Spleen (tissue), 11 donors: ENCODE measurements around the gene MOB3B. TPM values are rescaled to one million over a fixed set of nuclear protein-coding genes. Genes with fewer than 3 reads are reported as not detected.

ENCODE experiments used
- DNase-seq: peaks from one replicate; pipeline ENCODE4 v3.0.0-alpha.2; 2020
- H3K27ac ChIP-seq, 8 donors: fragments of 200-600 bp; sonication (generic) in 7 of 8; 1 replicate in 4 of 8; 2 replicates in 4 of 8; pipeline versions ENCODE4 v1.5.0 to v1.8.0; 2016 to 2021; ENCODE audit warnings: inconsistent platforms in 4 of 8, mild to moderate bottlenecking in 4 of 8, moderate library complexity in 1 of 8
- H3K27me3 ChIP-seq, 7 donors: fragments of 200-600 bp; sonication (generic) in 6 of 7; replicated peaks in 1 of 7; 1 replicate in 4 of 7; 2 replicates in 3 of 7; pipeline versions ENCODE4 v1.5.0 to v1.8.0; 2016 to 2021; ENCODE audit warnings: inconsistent platforms in 3 of 7, mild to moderate bottlenecking in 1 of 7
- H3K36me3 ChIP-seq, 6 donors: fragments of 200-600 bp; sonication (generic) in 5 of 6; 1 replicate in 4 of 6; 2 replicates in 2 of 6; pipeline versions ENCODE4 v1.5.0 to v1.8.0; 2016 to 2021; ENCODE audit warnings: inconsistent platforms in 2 of 6
- H3K4me1 ChIP-seq, 6 donors: fragments of 200-600 bp; sonication (generic) in 5 of 6; 1 replicate in 3 of 6; 2 replicates in 3 of 6; pipeline versions ENCODE4 v1.5.0 to v1.8.0; 2016 to 2021; ENCODE audit warnings: inconsistent platforms in 3 of 6
- H3K4me3 ChIP-seq, 8 donors: fragments of 200-600 bp; sonication (generic) in 7 of 8; 1 replicate in 4 of 8; 2 replicates in 4 of 8; pipeline versions ENCODE4 v1.5.0 to v1.8.0; 2016 to 2021; ENCODE audit warnings: inconsistent platforms in 4 of 8, mild to moderate bottlenecking in 4 of 8, moderate library complexity in 2 of 8
- H3K9me3 ChIP-seq, 8 donors: fragments of 200-600 bp; sonication (generic) in 7 of 8; 1 replicate in 4 of 8; 2 replicates in 4 of 8; pipeline versions ENCODE4 v1.5.0 to v1.8.0; 2016 to 2021; ENCODE audit warnings: inconsistent platforms in 4 of 8
- POLR2A ChIP-seq, 3 donors: fragments of 450-650 bp; IDR thresholded peaks; one replicate each; pipeline ENCODE4 v1.5.1; 2017; ENCODE audit warnings: antibody characterized with exemption in 3 of 3, mild to moderate bottlenecking in 1 of 3
- POLR2AphosphoS5 ChIP-seq, 3 donors: sonication (generic); formaldehyde crosslinking; IDR thresholded peaks; one replicate each; pipeline ENCODE4 v1.5.1; 2017; ENCODE audit warnings: antibody characterized with exemption in 3 of 3
- WGBS, 5 donors: extraction: QIAGEN DNeasy Blood & Tissue Kit in 3 of 5; methylation state at CpG; one replicate each; pipeline versions ENCODE4 v1.1.5 to v1.1.7; 2013 to 2018; 5-methylcytosine and 5-hydroxymethylcytosine counted together
- intact Hi-C: fragments of 100-400 bp; cut with DNase I; formaldehyde crosslinking; loops from one replicate; pipeline ENCODE4 v1.15.0; 2023; ENCODE audit warnings: low total_unique reads
- polyA plus RNA-seq, 3 donors: library from polyadenylated mRNA; stranded (reverse); fragments of 200-250 nt; gene quantifications; one replicate each; pipeline ENCODE4 v1.2.1, GENCODE V29; 2013
- total RNA-seq, 7 donors: library from RNA; depleted of rRNA in 3 of 7; stranded (reverse); fragments of >200 nt in 3 of 7; fragmentation: NEBNext Ultra II Directional in 4 of 7; extraction: Animal tissue kit (Norgen Biotek cat#: 25700) in 4 of 7; gene quantifications; one replicate each; pipeline versions ENCODE4 v1.1.0 to v1.2.1, GENCODE V29; 2016 to 2021
- TF ChIP-seq, protein P1 (sequence below), 11 experiments: fragments of 200-600 bp in 7 of 11; fragments of 450-650 bp in 4 of 11; sonication (generic) in 4 of 11; IDR thresholded peaks in 8 of 11; conservative IDR thresholded peaks in 3 of 11; 1 replicate in 7 of 11; 2 replicates in 4 of 11; pipeline versions ENCODE4 v1.4.0 to v1.8.0; 2016 to 2021; ENCODE audit warnings: antibody characterized with exemption in 11 of 11, inconsistent platforms in 4 of 11, mild to moderate bottlenecking in 1 of 11
- donor health status: healthy with polysubstance abuse.
- donor health status: DM: no; HTN: no; CAD: no; lungs with moderate emphysema.
- donor health status: DM: no; HTN: no; CAD: no.
- donor health status: Bipolar disorder and iron deficiency.
- donor health status: healthy.
- donor health status: DM: no; HTN: no; CAD: no.
- donor health status: DM: yes; HTN: yes; CAD: no.

Gene MOB3B
- total and polyA plus RNA-seq, 10 donors: 9.4 to 27.7 (median 19.9) TPM

DNA sequence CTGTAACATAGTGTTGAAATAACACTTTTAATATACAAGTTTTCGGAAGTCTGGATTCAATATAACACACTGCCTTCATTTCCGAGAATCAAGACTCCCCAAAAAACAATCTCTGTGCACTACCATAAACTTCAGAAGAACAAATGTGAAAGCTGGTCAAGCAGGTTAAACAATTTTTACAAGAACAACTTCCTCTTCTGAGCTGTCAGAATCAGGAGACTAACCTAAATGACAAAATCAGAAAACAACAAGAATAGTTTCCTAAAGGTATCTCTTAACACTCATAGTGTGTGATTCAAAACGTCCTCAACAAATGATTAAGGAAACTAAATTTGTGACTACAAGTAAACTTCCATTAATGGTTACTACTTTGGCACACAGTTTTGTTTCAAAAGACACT, 32.1 kb upstream of the MOB3B start:
- Histone ChIP-seq H3K9me3 (no peaks in the 10 kb centered on the region), H3K4me3 (no peak overlapping the region), H3K4me1 (peaks cover 0 to 42% (median 15%) of the 10 kb centered on the region in 6 donors), H3K36me3 (peaks cover 9 to 84% (median 32%) of the 10 kb centered on the region in 6 donors), H3K27me3 (no peaks in the 10 kb centered on the region), H3K27ac (no peak overlapping the region)
- intact Hi-C loops: no loop called here
- no peak for DNase-seq
- TF ChIP-seq, protein P1, sequence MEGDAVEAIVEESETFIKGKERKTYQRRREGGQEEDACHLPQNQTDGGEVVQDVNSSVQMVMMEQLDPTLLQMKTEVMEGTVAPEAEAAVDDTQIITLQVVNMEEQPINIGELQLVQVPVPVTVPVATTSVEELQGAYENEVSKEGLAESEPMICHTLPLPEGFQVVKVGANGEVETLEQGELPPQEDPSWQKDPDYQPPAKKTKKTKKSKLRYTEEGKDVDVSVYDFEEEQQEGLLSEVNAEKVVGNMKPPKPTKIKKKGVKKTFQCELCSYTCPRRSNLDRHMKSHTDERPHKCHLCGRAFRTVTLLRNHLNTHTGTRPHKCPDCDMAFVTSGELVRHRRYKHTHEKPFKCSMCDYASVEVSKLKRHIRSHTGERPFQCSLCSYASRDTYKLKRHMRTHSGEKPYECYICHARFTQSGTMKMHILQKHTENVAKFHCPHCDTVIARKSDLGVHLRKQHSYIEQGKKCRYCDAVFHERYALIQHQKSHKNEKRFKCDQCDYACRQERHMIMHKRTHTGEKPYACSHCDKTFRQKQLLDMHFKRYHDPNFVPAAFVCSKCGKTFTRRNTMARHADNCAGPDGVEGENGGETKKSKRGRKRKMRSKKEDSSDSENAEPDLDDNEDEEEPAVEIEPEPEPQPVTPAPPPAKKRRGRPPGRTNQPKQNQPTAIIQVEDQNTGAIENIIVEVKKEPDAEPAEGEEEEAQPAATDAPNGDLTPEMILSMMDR (IDR thresholded peaks at IDR 0.05 in 8 of 11, conservative IDR thresholded peaks at IDR 0.05 in 3 of 11): no peak
- TF ChIP-seq POLR2A (IDR thresholded peaks at IDR 0.05) (no peak), POLR2AphosphoS5 (IDR thresholded peaks at IDR 0.05) (no peak)
- WGBS, 5 donors: 66 to 81% (median 76%) methylated on average over 3 of the region's 3 CpGs

DNA sequence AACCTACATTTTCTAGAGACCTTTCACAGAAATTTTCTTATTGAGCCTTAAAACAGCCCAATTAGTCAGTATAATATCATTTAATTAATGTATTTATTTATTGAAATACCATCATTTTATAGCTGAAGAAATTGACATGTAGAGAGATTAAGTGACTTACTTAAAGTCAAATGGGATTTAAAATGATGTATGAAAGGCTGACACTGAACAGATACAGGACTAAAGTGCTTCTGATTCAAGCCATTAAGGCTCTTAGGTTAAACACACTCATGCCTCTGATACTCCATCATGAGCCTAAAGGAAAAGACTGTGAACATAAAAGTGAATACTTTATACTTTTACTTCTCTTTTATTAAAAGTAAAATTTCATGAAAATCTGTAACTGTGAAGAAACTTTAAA, 30.8 kb upstream of the MOB3B start:
- DNase-seq: no peak
- no peak overlapping the region for H3K27ac ChIP-seq
- H3K36me3 ChIP-seq: peaks cover 9 to 84% (median 38%) of the 10 kb centered on the region in 6 donors
- H3K4me3 ChIP-seq: no peak overlapping the region
- TF ChIP-seq, protein P1 (IDR thresholded peaks at IDR 0.05 in 8 of 11, conservative IDR thresholded peaks at IDR 0.05 in 3 of 11): no peak
- TF ChIP-seq POLR2AphosphoS5 (IDR thresholded peaks at IDR 0.05) (no peak), POLR2A (IDR thresholded peaks at IDR 0.05) (no peak)
- H3K9me3 ChIP-seq: no peaks in the 10 kb centered on the region
- peaks cover 0 to 30% (median 10%) of the 10 kb centered on the region in 6 donors for H3K4me1 ChIP-seq
- intact Hi-C loops: no loop called here
- no peaks in the 10 kb centered on the region for H3K27me3 ChIP-seq

DNA sequence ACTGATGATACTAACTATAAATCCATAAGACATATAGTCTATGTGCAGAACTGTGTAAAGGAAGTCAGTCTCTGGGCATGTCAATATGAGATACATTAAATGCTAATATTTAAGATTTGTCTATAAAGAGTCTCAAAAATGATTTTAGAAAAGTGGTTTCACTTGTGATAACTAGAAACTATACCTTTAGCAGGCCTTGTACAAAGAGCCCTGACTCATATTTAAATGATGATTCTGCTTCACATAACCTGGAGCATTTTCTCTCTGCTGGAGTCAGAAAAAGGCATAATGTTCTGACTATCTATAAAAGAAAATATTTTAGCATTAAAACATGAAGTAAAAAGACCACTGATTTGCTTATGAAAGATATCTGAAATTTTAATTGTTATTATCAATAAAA, 28.7 kb upstream of the MOB3B start:
- H3K27ac ChIP-seq: no peak overlapping the region
- no peaks in the 10 kb centered on the region for H3K9me3 ChIP-seq
- peaks cover 0 to 9% (median 0%) of the 10 kb centered on the region in 6 donors for H3K4me1 ChIP-seq
- H3K27me3 ChIP-seq: no peaks in the 10 kb centered on the region
- DNase-seq: no peak
- H3K36me3 ChIP-seq: peaks cover 9 to 95% (median 50%) of the 10 kb centered on the region in 6 donors
- TF ChIP-seq POLR2A (IDR thresholded peaks at IDR 0.05): no peak
- TF ChIP-seq POLR2AphosphoS5 (IDR thresholded peaks at IDR 0.05): no peak
- TF ChIP-seq, protein P1 (IDR thresholded peaks at IDR 0.05 in 8 of 11, conservative IDR thresholded peaks at IDR 0.05 in 3 of 11): no peak
- intact Hi-C loops: no loop called here
- H3K4me3 ChIP-seq: no peak overlapping the region

DNA sequence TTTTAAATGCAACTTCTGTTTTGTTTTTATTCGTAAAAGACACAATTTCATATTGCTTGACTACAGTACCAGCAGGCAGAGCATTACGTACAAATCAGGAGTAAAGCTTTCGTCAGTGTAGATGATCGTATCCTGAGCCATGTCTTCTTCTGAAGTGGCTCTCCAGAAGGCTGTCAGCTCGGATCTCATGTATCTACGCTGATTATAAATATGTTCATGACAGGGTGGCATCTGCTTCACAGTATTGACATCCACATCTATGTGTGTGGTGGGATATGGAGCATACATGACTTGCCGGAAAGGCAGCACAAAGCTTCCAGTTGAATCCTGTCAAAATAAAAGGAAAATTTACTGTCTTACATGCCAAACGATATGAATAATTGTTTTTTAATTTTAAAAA, 26.9 kb upstream of the MOB3B start:
- no peak for TF ChIP-seq POLR2A (IDR thresholded peaks at IDR 0.05)
- no peak for TF ChIP-seq POLR2AphosphoS5 (IDR thresholded peaks at IDR 0.05)
- TF ChIP-seq, protein P1 (IDR thresholded peaks at IDR 0.05 in 8 of 11, conservative IDR thresholded peaks at IDR 0.05 in 3 of 11): no peak

More for the DNA sequence above, 26.9 kb upstream of the MOB3B start:
- no peaks in the 10 kb centered on the region for H3K27me3 ChIP-seq
- DNase-seq: no peak
- H3K36me3 ChIP-seq: peaks cover 9 to 100% (median 52%) of the 10 kb centered on the region in 6 donors
- intact Hi-C loops: no loop called here
- WGBS, 5 donors: 95 to 98% (median 96%) methylated on average over 8 of the region's 8 CpGs
- no peaks in the 10 kb centered on the region for H3K9me3 ChIP-seq
- H3K4me1 ChIP-seq: peaks cover 0 to under 1% (median 0%) of the 10 kb centered on the region in 6 donors
- H3K4me3 ChIP-seq: no peak overlapping the region
- no peak overlapping the region for H3K27ac ChIP-seq
